H9 (cell line): Measurements from ENCODE around the gene GOLGA3. TPM values are rescaled to one million over a fixed set of nuclear protein-coding genes. Genes with fewer than 3 reads are reported as not detected.

Source experiments
- DNase-seq: peaks from one replicate; pipeline ENCODE4 v3.0.0-alpha.2; 2017
- H2AFZ ChIP-seq: one replicate; pipeline ENCODE4 v1.6.1; 2013; ENCODE audit warnings: mild to moderate bottlenecking, low read length, control low read depth, moderate library complexity
- H2AK5ac ChIP-seq: 2 replicates; pipeline ENCODE4 v1.6.1; 2013; ENCODE audit warnings: low read length, control low read depth, mixed read lengths; ENCODE audit not compliant: insufficient read length
- H2BK120ac ChIP-seq: one replicate; pipeline ENCODE4 v1.6.1; 2013; ENCODE audit warnings: low read depth, mild to moderate bottlenecking, low read length, control low read depth, inconsistent platforms; ENCODE audit not compliant: poor library complexity, severe bottlenecking
- H2BK12ac ChIP-seq: 2 replicates; pipeline ENCODE4 v1.6.1; 2013; ENCODE audit warnings: low read length, control low read depth, mixed read lengths, low read depth; ENCODE audit not compliant: insufficient read length
- H2BK15ac ChIP-seq: 2 replicates; pipeline ENCODE4 v1.6.1; 2013; ENCODE audit warnings: low read depth, low read length, control low read depth
- H2BK20ac ChIP-seq: one replicate; pipeline ENCODE4 v1.6.1; 2013; ENCODE audit warnings: low read depth, mild to moderate bottlenecking, low read length, control low read depth, inconsistent platforms; ENCODE audit not compliant: poor library complexity, severe bottlenecking
- H2BK5ac ChIP-seq: 2 replicates; pipeline ENCODE4 v1.6.1; 2013; ENCODE audit warnings: low read length, control low read depth, mixed read lengths; ENCODE audit not compliant: insufficient read length
- H3K14ac ChIP-seq: 2 replicates; pipeline ENCODE4 v1.6.1; 2013; ENCODE audit warnings: low read length, control low read depth; ENCODE audit not compliant: insufficient read depth
- H3K18ac ChIP-seq: 2 replicates; pipeline ENCODE4 v1.6.1; 2013; ENCODE audit warnings: low read depth, mild to moderate bottlenecking, mixed read lengths, low read length, control low read depth; ENCODE audit not compliant: insufficient read length
- H3K23ac ChIP-seq: 2 replicates; pipeline ENCODE4 v1.6.1; 2013; ENCODE audit warnings: low read length, control low read depth, mixed read lengths, low read depth; ENCODE audit not compliant: insufficient read length
- H3K23me2 ChIP-seq: 2 replicates; pipeline ENCODE4 v1.6.1; 2013; ENCODE audit warnings: low read depth, mild to moderate bottlenecking, mixed read lengths, low read length, control low read depth; ENCODE audit not compliant: insufficient read length, poor library complexity, severe bottlenecking
- H3K27ac ChIP-seq: 2 replicates; pipeline ENCODE4 v1.5.1; 2013; ENCODE audit warnings: low read length, control low read depth, mixed read lengths, low read depth; ENCODE audit not compliant: insufficient read length
- H3K27me3 ChIP-seq: 2 replicates; pipeline ENCODE4 v1.6.1; 2013; ENCODE audit warnings: low read length, control low read depth, inconsistent platforms; ENCODE audit not compliant: insufficient read depth
- H3K4ac ChIP-seq: 2 replicates; pipeline ENCODE4 v1.6.1; 2013; ENCODE audit warnings: low read depth, mild to moderate bottlenecking, control low read depth, inconsistent platforms, low read length, moderate library complexity
- H3K4me1 ChIP-seq: 2 replicates; pipeline ENCODE4 v1.6.1; 2013; ENCODE audit warnings: low read length, control low read depth, inconsistent platforms; ENCODE audit not compliant: insufficient read depth
- H3K4me2 ChIP-seq: 2 replicates; pipeline ENCODE4 v1.6.1; 2013; ENCODE audit warnings: low read length, control low read depth, mixed read lengths; ENCODE audit not compliant: insufficient read length, insufficient read depth
- H3K56ac ChIP-seq: 2 replicates; pipeline ENCODE4 v1.6.1; 2013; ENCODE audit warnings: low read depth, mild to moderate bottlenecking, mixed read lengths, low read length, control low read depth; ENCODE audit not compliant: insufficient read length
- H3K79me1 ChIP-seq: 2 replicates; pipeline ENCODE4 v1.6.1; 2013; ENCODE audit warnings: low read depth, mild to moderate bottlenecking, moderate library complexity, low read length, control low read depth, inconsistent platforms; ENCODE audit not compliant: insufficient read depth, poor library complexity, severe bottlenecking
- H3K79me2 ChIP-seq: 2 replicates; pipeline ENCODE4 v1.6.1; 2013; ENCODE audit warnings: low read length, control low read depth, inconsistent platforms; ENCODE audit not compliant: insufficient read depth
- H3K9ac ChIP-seq: 2 replicates; pipeline ENCODE4 v1.6.1; 2013; ENCODE audit warnings: low read length, control low read depth, mixed read lengths; ENCODE audit not compliant: insufficient read length; ENCODE audit errors: extremely low read depth
- H3K9me3 ChIP-seq: one replicate; pipeline ENCODE4 v1.6.1; 2013; ENCODE audit warnings: low read depth, low read length, inconsistent platforms; ENCODE audit not compliant: control insufficient read depth
- H3T11ph ChIP-seq: one replicate; pipeline ENCODE4 v1.6.1; 2013; ENCODE audit warnings: mild to moderate bottlenecking, low read length, control low read depth, inconsistent platforms
- H4K20me1 ChIP-seq: one replicate; pipeline ENCODE4 v1.6.1; 2013; ENCODE audit not compliant: control insufficient read depth, insufficient read length, insufficient read depth
- H4K5ac ChIP-seq: 2 replicates; pipeline ENCODE4 v1.6.1; 2013; ENCODE audit warnings: low read depth, mild to moderate bottlenecking, mixed read lengths, low read length, control low read depth; ENCODE audit not compliant: insufficient read length
- H4K8ac ChIP-seq: replicated peaks from 2 replicates; pipeline ENCODE4 v1.6.1; 2013; ENCODE audit warnings: low read length, control low read depth, mixed read lengths, low read depth; ENCODE audit not compliant: insufficient read length
- H4K91ac ChIP-seq: 2 replicates; pipeline ENCODE4 v1.6.1; 2013; ENCODE audit warnings: low read depth, mild to moderate bottlenecking, moderate library complexity, mixed read lengths, low read length, control low read depth; ENCODE audit not compliant: insufficient read length
- H3K27ac Mint-ChIP-seq, 3 experiments: 2 replicates in 2 of 3; 3 replicates in 1 of 3; pipeline ENCODE4 v1.8.0; 2020 to 2021; ENCODE audit warnings: mixed read lengths in 3 of 3, mild to moderate bottlenecking in 1 of 3, moderate library complexity in 1 of 3
- H3K27me3 Mint-ChIP-seq: 2 replicates; pipeline ENCODE4 v1.8.0; 2021; ENCODE audit warnings: low read depth, mild to moderate bottlenecking, moderate library complexity, mixed read lengths
- H3K36me3 Mint-ChIP-seq, 3 experiments: 2 replicates in 2 of 3; 3 replicates in 1 of 3; pipeline ENCODE4 v1.8.0; 2020 to 2021; ENCODE audit warnings: low read depth in 3 of 3, mixed read lengths in 3 of 3; ENCODE audit not compliant: insufficient read depth in 1 of 3
- H3K4me1 Mint-ChIP-seq, 2 experiments: 2 replicates each; pipeline ENCODE4 v1.8.0; 2020; ENCODE audit warnings: mixed read lengths in 2 of 2
- H3K4me3 Mint-ChIP-seq, 2 experiments: 2 replicates in 1 of 2; 3 replicates in 1 of 2; pipeline ENCODE4 v1.8.0; 2020 to 2021; ENCODE audit warnings: mild to moderate bottlenecking in 2 of 2, mixed read lengths in 2 of 2, moderate library complexity in 1 of 2
- H3K9me3 Mint-ChIP-seq, 2 experiments: 2 replicates in 1 of 2; 3 replicates in 1 of 2; pipeline ENCODE4 v1.8.0; 2020; ENCODE audit warnings: mild to moderate bottlenecking in 2 of 2, mixed read lengths in 2 of 2, moderate library complexity in 1 of 2
- CTCF ChIP-seq: fragments of 200-600 bp; sonication (generic); conservative IDR thresholded peaks from 3 replicates; pipeline ENCODE4 v1.8.0; 2021; ENCODE audit warnings: antibody characterized with exemption, mild to moderate bottlenecking
- WGBS: extraction: QIAGEN DNeasy Blood & Tissue Kit; methylation state at CpG from one replicate; pipeline ENCODE4 v1.1.7; 2013; ENCODE audit warnings: missing lambda C conversion rate, low lambda C conversion rate, mixed read lengths; ENCODE audit not compliant: insufficient read length; ENCODE audit errors: extremely low coverage; 5-methylcytosine and 5-hydroxymethylcytosine counted together
- total RNA-seq: library from RNA; stranded (reverse); gene quantifications from 2 replicates; pipeline ENCODE4 v1.2.1, GENCODE V29; 2021

Gene GOLGA3
- total RNA-seq, 1 experiment from 2014 or later, result 40.1 TPM

DNA sequence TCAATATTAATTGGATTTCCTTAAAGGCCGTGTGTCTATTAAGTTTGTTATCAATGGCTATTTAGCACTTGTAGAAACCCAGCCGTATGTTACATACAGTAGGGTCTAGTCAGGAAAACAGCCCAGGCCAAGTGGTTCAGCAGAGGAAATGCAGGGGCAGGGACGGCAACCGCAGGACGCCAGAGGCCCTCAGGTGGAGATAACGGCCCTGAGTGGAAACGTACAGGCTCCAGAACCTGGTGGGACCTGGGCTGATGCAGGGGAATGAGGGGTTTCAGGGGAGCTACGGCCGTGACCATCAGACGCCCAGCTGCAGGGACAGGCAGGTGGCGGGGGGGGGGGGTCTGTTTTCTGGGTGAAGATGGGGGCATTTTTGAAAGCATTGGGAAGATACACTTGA, 63.3 kb downstream of the GOLGA3 start:
- H3K18ac ChIP-seq, result no peak overlapping the region
- no peak overlapping the region for H4K91ac ChIP-seq
- H4K5ac ChIP-seq, result no peak overlapping the region
- H3T11ph ChIP-seq, result no peak overlapping the region
- no peak for DNase-seq
- H3K4ac ChIP-seq, result no peak overlapping the region
- H3K79me1 ChIP-seq, result no peaks in the 10 kb centered on the region
- no peak overlapping the region for H3K27ac Mint-ChIP-seq
- no CpG with 5 or more reads among the region's 11 CpGs for WGBS
- no peak overlapping the region for H4K8ac ChIP-seq
- peaks cover 7% of the 10 kb centered on the region for H3K23me2 ChIP-seq
- no peak for TF ChIP-seq CTCF
- peaks cover 2 to 15% (median 3%) of the 10 kb centered on the region in 3 experiments; a peak in 6 of 7 replicates for H3K36me3 Mint-ChIP-seq
- H3K9me3 Mint-ChIP-seq, result peaks cover 0 to under 1% of the 10 kb centered on the region in 2 experiments; a peak in 1 of 5 replicates
- H2AFZ ChIP-seq, result no peak overlapping the region
- no peak overlapping the region for H2AK5ac ChIP-seq
- H3K4me1 ChIP-seq, result no peaks in the 10 kb centered on the region
- peaks cover 4 to 19% of the 10 kb centered on the region in 2 experiments for H3K4me1 Mint-ChIP-seq
- H3K27me3 ChIP-seq, result no peaks in the 10 kb centered on the region
- no peak overlapping the region for H3K9ac ChIP-seq
- no peak overlapping the region for H2BK20ac ChIP-seq
- H2BK15ac ChIP-seq, result no peak overlapping the region
- no peak overlapping the region for H2BK120ac ChIP-seq
- peaks cover 7% of the 10 kb centered on the region; the same call in 1 of the 2 replicates for H3K79me2 ChIP-seq
- no peaks in the 10 kb centered on the region; the same call in none of the 2 replicates for H3K27me3 Mint-ChIP-seq
- H3K4me2 ChIP-seq, result no peak overlapping the region
- H3K23ac ChIP-seq, result no peak overlapping the region
- H2BK5ac ChIP-seq, result no peak overlapping the region
- H2BK12ac ChIP-seq, result no peak overlapping the region
- H3K4me3 Mint-ChIP-seq, result no peak overlapping the region
- H3K14ac ChIP-seq, result no peak overlapping the region
- no peak overlapping the region for H3K27ac ChIP-seq
- H3K56ac ChIP-seq, result no peak overlapping the region
- H3K9me3 ChIP-seq, result no peaks in the 10 kb centered on the region
- H4K20me1 ChIP-seq, result no peaks in the 10 kb centered on the region
